ENCODE results near the gene MT1X. TPM values are rescaled to one million over a fixed set of nuclear protein-coding genes. Genes with fewer than 3 reads are reported as not detected.
"Not testable (repeated sequence)": the region's sequence is repeated elsewhere in the genome, so short reads cannot be mapped to it uniquely, and the experiment has no call there.

Gene MT1X
- polyA plus RNA-seq, 1 donor: 36.2 TPM

GRCh38 chr16:56709443-56710040 is 27.3 kb downstream of the MT1X start:
- DNase-seq: no peak

- no peak for DNase-seq
These were observed 28.0 kb downstream of the MT1X start for GRCh38 chr16:56710181-56710737.

GRCh38 chr16:56711862-56712261 is 29.6 kb downstream of the MT1X start:
- DNase-seq: no peak

GRCh38 chr16:56713794-56714193 is 31.5 kb downstream of the MT1X start:
- DNase-seq: no peak

- no peak for DNase-seq
These were observed 32.9 kb downstream of the MT1X start for GRCh38 chr16:56715126-56715525.

GRCh38 chr16:56716761-56717160 is 34.5 kb downstream of the MT1X start:
- DNase-seq: no peak

- DNase-seq: not testable (repeated sequence)
These were observed 35.3 kb downstream of the MT1X start for GRCh38 chr16:56717532-56717931.

GRCh38 chr16:56722200-56722842 is 40.1 kb downstream of the MT1X start:
- no peak for DNase-seq

GRCh38 chr16:56724191-56724590 is 41.9 kb downstream of the MT1X start:
- DNase-seq: no peak

GRCh38 chr16:56726283-56726682 is 44.0 kb downstream of the MT1X start:
- no peak for DNase-seq

- no peak for DNase-seq
These were observed 44.7 kb downstream of the MT1X start for GRCh38 chr16:56726926-56727325.

- DNase-seq: no peak
These were observed 45.8 kb downstream of the MT1X start for GRCh38 chr16:56728027-56728426.

GRCh38 chr16:56728980-56729734 is 46.9 kb downstream of the MT1X start:
- DNase-seq: no peak

GRCh38 chr16:56729735-56730662 is 47.7 kb downstream of the MT1X start, which contains the start of gene NUP93:
Gene NUP93 (plus strand): TSS chr16:56730129. CDS start chr16:56748248, 18,119 bp downstream.
- peak; percentile 94 for DNase-seq

GRCh38 chr16:56732366-56732765 is 50.1 kb downstream of the MT1X start:
- no peak for DNase-seq

GRCh38 chr16:56732832-56733231 is 50.6 kb downstream of the MT1X start:
- no peak for DNase-seq

Other genes starting within 250 kb of the MT1X start
- gene NUDT21, start 231.1 kb upstream of the MT1X start, polyA plus RNA-seq (ENCODE audit: insufficient read length): 155 TPM
- 42.2 TPM for gene OGFOD1, start 230.9 kb upstream of the MT1X start, polyA plus RNA-seq (ENCODE audit: insufficient read length)
- 122 TPM for gene BBS2, start 162.4 kb upstream of the MT1X start, polyA plus RNA-seq (ENCODE audit: insufficient read length)
- not detected for gene MT4, start 117.4 kb upstream of the MT1X start, polyA plus RNA-seq (ENCODE audit: insufficient read length)
- 1.5 TPM for gene MT3, start 92.9 kb upstream of the MT1X start, polyA plus RNA-seq (ENCODE audit: insufficient read length)
- 19.0 TPM for gene MT2A, start 73.9 kb upstream of the MT1X start, polyA plus RNA-seq (ENCODE audit: insufficient read length)
- gene MT1E, start 56.7 kb upstream of the MT1X start, polyA plus RNA-seq (ENCODE audit: insufficient read length): 26.6 TPM
- gene MT1M, start 49.8 kb upstream of the MT1X start, polyA plus RNA-seq (ENCODE audit: insufficient read length): 0.30 TPM
- not detected for gene MT1A, start 43.8 kb upstream of the MT1X start, polyA plus RNA-seq (ENCODE audit: insufficient read length)
- gene MT1B, start 30.6 kb upstream of the MT1X start, polyA plus RNA-seq (ENCODE audit: insufficient read length): 0.47 TPM
- 57.5 TPM for gene MT1F, start 24.5 kb upstream of the MT1X start, polyA plus RNA-seq (ENCODE audit: insufficient read length)
- gene MT1G, start 14.4 kb upstream of the MT1X start, polyA plus RNA-seq (ENCODE audit: insufficient read length): 56.6 TPM
- gene MT1H, start 12.7 kb upstream of the MT1X start, polyA plus RNA-seq (ENCODE audit: insufficient read length): 15.7 TPM
- gene NUP93, start 47.7 kb downstream of the MT1X start, polyA plus RNA-seq (ENCODE audit: insufficient read length): 101 TPM
- gene SLC12A3, start 182.7 kb downstream of the MT1X start, polyA plus RNA-seq (ENCODE audit: insufficient read length): 26.3 TPM
- 117 TPM for gene HERPUD1, start 249.7 kb downstream of the MT1X start, polyA plus RNA-seq (ENCODE audit: insufficient read length)